Measurements from ENCODE around the gene C20orf144.

Gene C20orf144

DNA sequence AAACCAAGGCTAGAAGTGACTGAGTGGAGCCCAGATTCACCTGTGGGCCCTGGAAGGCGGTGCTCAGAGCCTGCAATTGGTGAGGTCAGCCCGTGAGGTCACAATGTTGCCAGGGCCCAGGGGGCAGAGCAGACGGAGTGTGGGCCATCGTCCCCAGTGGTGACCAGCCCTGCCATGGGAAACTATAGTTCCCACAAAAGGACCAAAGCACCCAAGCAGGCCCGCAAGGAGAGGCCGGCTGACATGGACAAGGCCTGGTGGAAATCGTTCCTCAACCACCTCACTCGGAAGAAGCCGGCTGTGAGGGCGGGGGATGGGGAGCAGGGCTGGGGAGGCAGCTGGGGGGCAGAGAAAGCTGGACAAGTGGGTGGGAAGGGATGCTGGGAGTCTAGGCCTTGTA lies at the start of gene C20orf144:
C20orf144 (plus strand) TSS at position 156 of the 400 bp plus-strand sequence; CDS start at position 175, 19 bp downstream.
- H3K4me3 ChIP-seq (ENCODE audit: low read length) = peak within 1 kb of the TSS; percentile 68
- TF ChIP-seq, protein P1, sequence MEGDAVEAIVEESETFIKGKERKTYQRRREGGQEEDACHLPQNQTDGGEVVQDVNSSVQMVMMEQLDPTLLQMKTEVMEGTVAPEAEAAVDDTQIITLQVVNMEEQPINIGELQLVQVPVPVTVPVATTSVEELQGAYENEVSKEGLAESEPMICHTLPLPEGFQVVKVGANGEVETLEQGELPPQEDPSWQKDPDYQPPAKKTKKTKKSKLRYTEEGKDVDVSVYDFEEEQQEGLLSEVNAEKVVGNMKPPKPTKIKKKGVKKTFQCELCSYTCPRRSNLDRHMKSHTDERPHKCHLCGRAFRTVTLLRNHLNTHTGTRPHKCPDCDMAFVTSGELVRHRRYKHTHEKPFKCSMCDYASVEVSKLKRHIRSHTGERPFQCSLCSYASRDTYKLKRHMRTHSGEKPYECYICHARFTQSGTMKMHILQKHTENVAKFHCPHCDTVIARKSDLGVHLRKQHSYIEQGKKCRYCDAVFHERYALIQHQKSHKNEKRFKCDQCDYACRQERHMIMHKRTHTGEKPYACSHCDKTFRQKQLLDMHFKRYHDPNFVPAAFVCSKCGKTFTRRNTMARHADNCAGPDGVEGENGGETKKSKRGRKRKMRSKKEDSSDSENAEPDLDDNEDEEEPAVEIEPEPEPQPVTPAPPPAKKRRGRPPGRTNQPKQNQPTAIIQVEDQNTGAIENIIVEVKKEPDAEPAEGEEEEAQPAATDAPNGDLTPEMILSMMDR (IDR thresholded peaks at IDR 0.05; ENCODE audit: insufficient read depth, low read depth, low read length, missing control alignments) = no peak
- DNase-seq (ENCODE audit: low read depth) = no peak

DNA sequence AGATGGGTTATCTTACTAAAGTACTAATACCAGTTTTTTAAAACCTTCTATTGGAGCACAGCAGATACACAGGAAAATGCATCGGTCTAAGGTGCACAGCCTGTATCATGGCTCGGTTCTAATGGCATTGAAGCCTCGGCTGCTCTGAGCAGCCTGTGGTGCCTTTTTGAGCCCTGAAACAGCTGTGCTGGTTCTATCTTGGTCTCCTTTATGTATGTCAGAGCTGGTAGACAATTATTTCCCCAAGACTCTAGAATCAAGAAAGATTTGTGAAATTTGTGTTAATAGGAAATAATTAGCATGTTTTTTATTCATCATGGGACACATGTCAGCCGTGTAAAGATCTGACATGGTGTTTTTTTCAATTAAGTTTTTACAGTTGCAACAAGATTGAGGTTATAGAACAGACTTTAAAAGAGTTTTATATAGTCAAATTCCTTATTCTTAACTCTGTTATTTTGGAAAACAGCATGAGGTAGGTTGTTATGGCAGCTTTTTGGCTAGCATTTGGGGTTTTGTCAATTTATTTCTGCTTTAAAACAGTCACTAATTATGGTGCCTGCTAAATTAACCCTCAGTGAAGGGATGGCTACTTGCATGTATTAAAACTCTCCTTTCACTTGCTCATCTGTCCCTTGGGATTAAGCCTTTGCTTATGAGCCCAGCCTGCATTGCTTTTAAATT lies 40.3 kb upstream of the C20orf144 start:
- DNase-seq (ENCODE audit: low read depth) = no peak
- no peak overlapping the region for H3K4me3 ChIP-seq (ENCODE audit: low read length)
- TF ChIP-seq, protein P1 (IDR thresholded peaks at IDR 0.05; ENCODE audit: insufficient read depth, low read depth, low read length, missing control alignments) = no peak

DNA sequence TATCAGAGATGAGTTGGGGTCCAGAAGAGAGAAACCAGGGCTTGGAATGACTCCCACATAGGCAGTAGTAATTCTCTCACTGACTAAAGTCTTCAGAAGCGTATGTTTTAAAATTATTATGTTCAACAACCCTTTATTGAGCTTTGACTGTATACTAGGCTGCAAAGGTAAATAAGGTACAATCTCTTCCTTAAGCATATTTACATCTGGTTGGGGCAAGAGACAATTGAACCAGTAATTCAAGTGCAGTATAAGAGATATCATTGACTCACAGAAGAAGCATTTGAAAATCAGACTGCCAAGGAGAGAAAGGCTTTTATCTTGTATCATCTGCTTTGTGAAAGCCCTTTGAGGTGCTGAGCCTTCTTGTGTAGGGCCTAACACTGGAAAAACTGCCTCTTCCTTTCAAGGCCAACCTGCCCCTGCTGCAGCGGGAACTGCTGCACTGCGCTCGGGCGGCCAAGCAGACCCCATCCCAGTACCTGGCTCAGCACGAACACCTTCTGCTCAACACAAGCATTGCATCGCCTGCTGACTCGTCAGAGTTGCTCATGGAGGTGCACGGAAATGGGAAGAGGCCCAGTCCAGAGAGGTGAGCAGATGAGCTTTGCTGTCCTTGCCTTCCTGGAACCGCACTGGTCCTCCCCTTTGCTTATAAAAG lies 39.3 kb upstream of the C20orf144 start:
- no peak overlapping the region for H3K4me3 ChIP-seq (ENCODE audit: low read length)
- TF ChIP-seq, protein P1 (IDR thresholded peaks at IDR 0.05; ENCODE audit: insufficient read depth, low read depth, low read length, missing control alignments) = no peak
- DNase-seq (ENCODE audit: low read depth) = peak; percentile 17

DNA sequence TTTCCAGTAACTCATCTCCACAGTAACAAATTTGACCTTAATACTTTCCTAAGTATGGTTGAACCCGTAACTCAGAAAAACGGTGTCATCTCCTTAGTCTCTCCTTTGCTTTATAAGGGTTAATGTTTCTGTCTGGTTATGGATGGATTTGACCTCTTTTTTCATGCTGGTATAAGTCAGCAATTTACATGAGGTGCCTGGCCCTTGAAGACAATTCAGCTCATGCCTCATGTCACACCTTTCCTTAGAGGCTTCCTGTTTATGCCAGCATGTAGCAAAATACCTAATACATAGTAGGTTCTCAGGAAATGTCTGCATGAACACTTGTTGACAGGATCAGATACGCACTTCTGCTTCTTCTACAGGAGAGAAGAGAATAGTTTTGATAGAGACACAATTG lies 37.7 kb upstream of the C20orf144 start:
- TF ChIP-seq, protein P1 (IDR thresholded peaks at IDR 0.05; ENCODE audit: insufficient read depth, low read depth, low read length, missing control alignments) = no peak
- DNase-seq (ENCODE audit: low read depth) = no peak

DNA sequence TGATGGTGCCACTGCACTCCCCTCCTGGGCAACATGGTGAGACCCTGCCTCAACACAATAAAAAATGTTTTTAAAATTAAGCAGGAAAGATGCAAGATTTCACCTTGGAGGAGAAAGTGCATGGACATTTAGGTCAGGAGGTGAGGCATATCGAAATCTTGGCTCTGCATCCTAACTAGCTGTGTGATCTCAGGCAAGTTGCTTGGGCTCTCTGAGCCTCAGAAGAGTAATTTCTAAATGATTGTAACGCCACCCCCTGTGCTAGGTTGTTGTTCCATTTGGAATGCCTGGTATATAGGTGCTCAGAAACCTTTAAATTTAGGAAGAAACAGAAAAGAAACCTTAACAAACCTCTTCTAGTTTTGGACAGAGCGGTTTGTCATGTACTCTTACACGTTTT lies 35.9 kb upstream of the C20orf144 start:
- TF ChIP-seq, protein P1 (IDR thresholded peaks at IDR 0.05; ENCODE audit: insufficient read depth, low read depth, low read length, missing control alignments) = no peak
- H3K4me3 ChIP-seq (ENCODE audit: low read length) = no peak overlapping the region
- no peak for DNase-seq (ENCODE audit: low read depth)

More for the DNA sequence above, 37.7 kb upstream of the C20orf144 start:
- H3K4me3 ChIP-seq (ENCODE audit: low read length) = no peak overlapping the region

DNA sequence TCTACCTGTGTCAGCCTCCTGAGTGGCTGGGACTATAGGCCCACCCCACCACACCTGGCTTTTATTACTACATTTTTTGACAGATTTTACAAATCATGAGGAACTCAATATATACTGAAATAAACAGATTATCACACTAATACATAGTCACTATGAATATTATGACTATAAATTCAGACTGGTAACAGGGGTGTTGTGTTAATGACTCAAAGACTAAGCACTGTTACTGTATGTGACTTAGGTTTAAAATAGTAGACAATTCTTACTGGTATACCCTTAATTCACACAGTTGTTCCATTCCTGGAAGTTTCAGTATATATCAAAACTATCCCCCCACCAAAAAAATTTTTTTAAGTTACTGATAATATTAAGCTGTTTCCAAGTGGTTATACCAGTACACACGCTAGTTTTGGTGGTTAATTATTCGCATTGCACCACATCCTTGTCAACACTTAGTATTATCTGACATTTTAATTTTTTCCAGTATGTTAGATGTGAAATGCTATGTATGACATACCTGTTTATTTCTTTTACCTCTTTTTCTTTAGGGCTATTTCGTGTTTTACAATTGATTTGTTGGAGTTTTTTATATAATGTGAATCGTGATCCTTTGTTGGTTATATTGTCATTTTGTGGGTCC lies 34.4 kb upstream of the C20orf144 start:
- no peak for DNase-seq (ENCODE audit: low read depth)
- no peak overlapping the region for H3K4me3 ChIP-seq (ENCODE audit: low read length)
- TF ChIP-seq, protein P1 (IDR thresholded peaks at IDR 0.05; ENCODE audit: insufficient read depth, low read depth, low read length, missing control alignments) = no peak

Measured in epithelial cell of esophagus (primary cell).